SK-N-SH (cell line): ENCODE data around the gene KRT33A. TPM values are rescaled to one million over a fixed set of nuclear protein-coding genes. Genes with fewer than 3 reads are reported as not detected.

Source experiments
- CTCF ChIA-PET: fragments of 300-600, 350-600 bp; formaldehyde crosslinking; extraction: SDS; loops from one replicate; lab custom pipeline; 2021; lab: Yijun Ruan, JAX
- POLR2A ChIA-PET: fragments of 350-600 bp; sonication (Branson Sonifier 250); formaldehyde crosslinking; extraction: SDS; loops from one replicate; lab custom pipeline; 2020; ENCODE audit warnings: antibody characterized with exemption, inconsistent platforms; lab: Yijun Ruan, JAX
- DNase-seq: peaks from one replicate; pipeline ENCODE4 v3.0.0; 2012
- H2AFZ ChIP-seq: fragments of 200-600 bp; sonication (generic); 2 replicates; pipeline ENCODE4 v1.8.1; 2016; ENCODE audit warnings: antibody characterized with exemption, mild to moderate bottlenecking, low read depth
- H3F3A ChIP-seq: fragments of 200-600 bp; sonication (generic); replicated peaks from 2 replicates; pipeline ENCODE3; 2016; ENCODE audit warnings: antibody characterized with exemption, mild to moderate bottlenecking; ENCODE audit not compliant: insufficient read depth
- H3K27ac ChIP-seq, 2 experiments: fragments of 200-500 bp in 1 of 2; fragments of 200-600 bp in 1 of 2; sonication (Bioruptor generic) in 1 of 2; sonication (generic), shearing (Covaris generic) in 1 of 2; 2 replicates each; pipeline versions ENCODE4 v1.5.1 to v1.6.1; 2014 to 2016; ENCODE audit warnings: low read depth in 2 of 2, inconsistent platforms in 1 of 2, low read length in 1 of 2, mild to moderate bottlenecking in 1 of 2, mixed read lengths in 1 of 2
- H3K27me3 ChIP-seq: fragments of 200-600 bp; sonication (generic), shearing (Covaris generic); 2 replicates; pipeline ENCODE4 v1.6.1; 2016; ENCODE audit warnings: mixed run types; ENCODE audit not compliant: insufficient read depth
- H3K36me3 ChIP-seq, 2 experiments: fragments of 200-500 bp in 1 of 2; fragments of 200-600 bp in 1 of 2; sonication (Bioruptor generic) in 1 of 2; sonication (generic) in 1 of 2; replicated peaks in 1 of 2; 2 replicates each; pipeline versions ENCODE3 to v1.5.1; 2014 to 2016; ENCODE audit warnings: low read length in 1 of 2, mild to moderate bottlenecking in 1 of 2; ENCODE audit not compliant: insufficient read depth in 2 of 2, control insufficient read depth in 1 of 2
- H3K4me1 ChIP-seq, 2 experiments: fragments of 200-500 bp in 1 of 2; fragments of 200-600 bp in 1 of 2; sonication (Bioruptor generic) in 1 of 2; sonication (generic), shearing (Covaris generic) in 1 of 2; 2 replicates each; pipeline versions ENCODE4 v1.5.1 to v1.6.1; 2014 to 2016; ENCODE audit warnings: low read depth in 1 of 2, low read length in 1 of 2, mixed run types in 1 of 2; ENCODE audit not compliant: insufficient read depth in 2 of 2, control insufficient read depth in 1 of 2
- H3K4me2 ChIP-seq: fragments of 200-600 bp; sonication (generic), shearing (Covaris generic); 2 replicates; pipeline ENCODE4 v1.6.1; 2017; ENCODE audit warnings: mixed run types
- H3K4me3 ChIP-seq, 2 experiments: fragments of 200-500 bp in 1 of 2; fragments of 200-600 bp in 1 of 2; sonication (Bioruptor generic) in 1 of 2; sonication (generic), shearing (Covaris generic) in 1 of 2; 2 replicates each; pipeline versions ENCODE4 v1.5.1 to v1.8.1; 2014 to 2016; ENCODE audit warnings: low read depth in 2 of 2, inconsistent platforms in 1 of 2, low read length in 1 of 2, mild to moderate bottlenecking in 1 of 2, mixed read lengths in 1 of 2, moderate library complexity in 1 of 2
- H3K79me2 ChIP-seq: fragments of 200-600 bp; sonication (generic); 2 replicates; pipeline ENCODE4 v1.8.1; 2017; ENCODE audit warnings: mild to moderate bottlenecking; ENCODE audit not compliant: insufficient read depth
- H3K9ac ChIP-seq: fragments of 200-600 bp; sonication (generic); 2 replicates; pipeline ENCODE4 v1.6.1; 2017; ENCODE audit warnings: mixed run types
- H3K9me2 ChIP-seq: fragments of 200-600 bp; sonication (generic); 2 replicates; pipeline ENCODE4 v1.6.1; 2017; ENCODE audit warnings: mixed run types
- H3K9me3 ChIP-seq: fragments of 200-600 bp; sonication (generic); 2 replicates; pipeline ENCODE4 v1.6.1; 2017; ENCODE audit warnings: mixed run types, mild to moderate bottlenecking, moderate library complexity
- H4K20me1 ChIP-seq: fragments of 200-600 bp; sonication (generic); 2 replicates; pipeline ENCODE4 v1.6.1; 2017; ENCODE audit warnings: mild to moderate bottlenecking, mixed run types; ENCODE audit not compliant: insufficient read depth
- ELF1 ChIP-seq: IDR thresholded peaks from 2 replicates; pipeline ENCODE4 v1.4.0; 2012
- EP300 ChIP-seq, 2 experiments: IDR thresholded peaks; 2 replicates each; pipeline versions ENCODE4 v1.4.0 to v1.6.1; 2012; ENCODE audit warnings: borderline replicate concordance in 1 of 2, low read depth in 1 of 2, low read length in 1 of 2
- EZH2phosphoT487 ChIP-seq: fragments of 200-600 bp; sonication (generic); IDR thresholded peaks from 2 replicates; pipeline ENCODE4 v1.6.1; 2017; ENCODE audit warnings: low read depth, mixed run types, mild to moderate bottlenecking, antibody characterized with exemption, moderate library complexity, borderline replicate concordance
- FOSL2 ChIP-seq: IDR thresholded peaks from 2 replicates; pipeline ENCODE4 v1.4.0; 2012; ENCODE audit warnings: low read depth, mild to moderate bottlenecking, moderate library complexity, borderline replicate concordance
- GATA2 ChIP-seq: sonication (generic); formaldehyde crosslinking; IDR thresholded peaks from 2 replicates; pipeline ENCODE4 v1.5.0; 2020; ENCODE audit warnings: mild to moderate bottlenecking, missing genetic modification reagents
- MEF2A ChIP-seq: IDR thresholded peaks from 2 replicates; pipeline ENCODE4 v1.4.0; 2012; ENCODE audit warnings: low read depth, borderline replicate concordance
- MXI1 ChIP-seq: IDR thresholded peaks from 2 replicates; pipeline ENCODE4 v1.6.1; 2012; ENCODE audit warnings: mild to moderate bottlenecking, low read depth, low read length, improper control_type of control experiment
- PBX3 ChIP-seq: IDR thresholded peaks from 2 replicates; pipeline ENCODE4; 2012
- RAD21 ChIP-seq: IDR thresholded peaks from 2 replicates; pipeline ENCODE4 v1.6.1; 2012; ENCODE audit warnings: mild to moderate bottlenecking, low read length
- REST ChIP-seq: IDR thresholded peaks from 2 replicates; pipeline ENCODE4 v1.6.1; 2012; ENCODE audit warnings: mild to moderate bottlenecking, low read depth, low read length, moderate library complexity
- RFX5 ChIP-seq: IDR thresholded peaks from 2 replicates; pipeline ENCODE4 v1.6.1; 2012; ENCODE audit warnings: mild to moderate bottlenecking, improper control_type of control experiment, low read length
- SMC3 ChIP-seq: IDR thresholded peaks from 2 replicates; pipeline ENCODE4 v1.6.1; 2012; ENCODE audit warnings: low read depth, low read length, improper control_type of control experiment
- TAF1 ChIP-seq: IDR thresholded peaks from 2 replicates; pipeline ENCODE4 v1.6.1; 2012; ENCODE audit warnings: low read depth, mild to moderate bottlenecking, low read length, moderate library complexity, borderline replicate concordance
- TEAD4 ChIP-seq: IDR thresholded peaks from 2 replicates; pipeline ENCODE4 v1.4.0; 2012; ENCODE audit warnings: mild to moderate bottlenecking, borderline replicate concordance; ENCODE audit not compliant: insufficient read depth
- USF2 ChIP-seq: fragments of 150-350 bp; IDR thresholded peaks from 2 replicates; pipeline ENCODE4 v1.6.1; 2017; ENCODE audit warnings: antibody characterized with exemption, low read length, low read depth, borderline replicate concordance
- YY1 ChIP-seq: IDR thresholded peaks from 2 replicates; pipeline ENCODE4 v1.4.0; 2012; ENCODE audit warnings: low read depth, mild to moderate bottlenecking
- ZBTB33 ChIP-seq: IDR thresholded peaks from 2 replicates; pipeline ENCODE4 v1.4.0; 2012; ENCODE audit warnings: low read depth, borderline replicate concordance
- WGBS: methylation state at CpG from one replicate; pipeline ENCODE4 v1.1.6; 2017; ENCODE audit warnings: low lambda C conversion rate; 5-methylcytosine and 5-hydroxymethylcytosine counted together
- polyA plus RNA-seq, 3 experiments: library from polyadenylated mRNA; depleted of rRNA; stranded (reverse); fragments of >200 nt; gene quantifications; 2 replicates each; pipeline ENCODE4 v1.2.3, GENCODE V29; 2012

KRT33A gene
- polyA plus RNA-seq, 1 of the 3 experiments (the other 2 are of a cell fraction) = not detected

- Histone ChIP-seq H3K27me3 (no peaks in the 10 kb centered on the region), H3K79me2 (no peaks in the 10 kb centered on the region), H3K36me3 (no peaks in the 10 kb centered on the region), H3K9me3 (no peaks in the 10 kb centered on the region), H3K4me3 (no peak overlapping the region), H3K4me1 (no peaks in the 10 kb centered on the region), H4K20me1 (no peaks in the 10 kb centered on the region), H2AFZ (no peak overlapping the region), H3K9me2 (no peaks in the 10 kb centered on the region), H3K27ac (no peak overlapping the region), H3K9ac (no peak overlapping the region), H3F3A (no peaks in the 10 kb centered on the region), H3K4me2 (no peak overlapping the region)
- ChIA-PET POLR2A (no interaction called here), CTCF (interaction anchor here (0.6 to 1.8 kb wide), 4 partner anchors 9 to 317 kb away, joined by 3 to 16 read pairs (median 4); no protein-coding TSS in a partner anchor)
- DNase-seq = no peak
- TF ChIP-seq USF2 (no peak), FOSL2 (no peak), EP300 (IDR thresholded peaks at IDR 0.05; ENCODE audit: borderline replicate concordance in 1 of 2, low read depth in 1 of 2, low read length in 1 of 2) (no peak), EZH2phosphoT487 (no peak), MEF2A (no peak), REST (no peak), YY1 (no peak), RAD21 (no peak), SMC3 (no peak), ZBTB33 (no peak), TAF1 (no peak), TEAD4 (no peak), ELF1 (no peak), MXI1 (no peak), GATA2 (CRISPR knock-in tag) (no peak), RFX5 (no peak), PBX3 (no peak)
- WGBS = 31% methylated on average over 6 of the region's 7 CpGs
Measured at GRCh38 chr17:41331606-41332005, 19.0 kb downstream of the KRT33A start.
